ENCODE measurements around the gene MTREX. TPM values are rescaled to one million over a fixed set of nuclear protein-coding genes. Genes with fewer than 3 reads are reported as not detected.

MTREX gene
- total RNA-seq, 1 experiment from 2014 or later: 130 TPM

DNA sequence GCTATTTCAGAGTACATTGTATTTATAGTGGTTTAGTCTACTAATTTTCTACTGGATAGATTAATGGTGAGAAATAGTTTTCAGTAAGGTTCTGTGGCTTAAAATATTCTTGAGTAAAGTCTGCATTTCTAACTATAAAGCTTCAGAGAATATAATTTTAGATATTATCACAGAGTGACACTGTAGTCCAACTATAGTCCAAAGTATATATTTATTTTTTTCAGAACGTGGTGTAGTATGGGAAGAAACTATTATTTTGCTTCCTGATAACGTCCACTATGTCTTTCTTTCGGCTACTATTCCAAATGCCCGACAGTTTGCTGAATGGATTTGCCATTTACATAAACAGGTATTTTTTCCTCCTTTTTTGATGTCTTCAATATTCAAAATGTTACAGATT is 35.3 kb downstream of the MTREX start:
- Histone ChIP-seq H3K4me1 (no peaks in the 10 kb centered on the region), H3K36me3 (peaks cover 68% of the 10 kb centered on the region), H3K27me3 (no peaks in the 10 kb centered on the region), H3K9me3 (replicated peaks) (no peaks in the 10 kb centered on the region; the same call in 1 of the 2 replicates), H3K4me3 (no peak overlapping the region), H3K27ac (no peak overlapping the region)
- no peak for DNase-seq

DNA sequence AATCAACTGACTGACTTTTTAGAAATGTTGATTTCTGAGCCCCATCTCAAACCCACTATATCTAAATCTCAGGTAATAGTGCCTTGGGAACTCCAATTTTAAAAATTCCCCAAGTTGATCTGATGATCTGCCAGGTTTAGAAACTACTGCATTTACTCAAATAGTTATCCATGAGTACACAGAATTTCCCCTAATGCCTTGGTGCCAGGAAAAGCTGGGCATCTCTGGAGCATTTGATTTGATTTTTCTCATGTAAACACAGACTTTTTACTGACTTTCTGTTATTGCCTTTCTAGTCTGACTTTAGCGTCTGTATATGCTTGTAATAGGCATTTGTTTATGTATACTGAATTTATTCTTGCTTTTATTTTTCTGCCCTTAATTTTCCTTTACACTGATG is 35.8 kb downstream of the MTREX start:
- no peaks in the 10 kb centered on the region; the same call in 1 of the 2 replicates for H3K9me3 ChIP-seq (replicated peaks)
- no peak overlapping the region for H3K27ac ChIP-seq
- no peak overlapping the region for H3K4me3 ChIP-seq
- DNase-seq: no peak
- H3K36me3 ChIP-seq: peaks cover 73% of the 10 kb centered on the region
- no peaks in the 10 kb centered on the region for H3K27me3 ChIP-seq
- no peaks in the 10 kb centered on the region for H3K4me1 ChIP-seq

- Histone ChIP-seq H3K36me3 (peaks cover 72% of the 10 kb centered on the region), H3K4me3 (no peak overlapping the region), H3K27ac (no peak overlapping the region), H3K27me3 (no peaks in the 10 kb centered on the region), H3K4me1 (no peaks in the 10 kb centered on the region), H3K9me3 (replicated peaks) (no peaks in the 10 kb centered on the region; the same call in 1 of the 2 replicates)
- peak; percentile 40 to 70 for DNase-seq
Measured at GRCh38 chr5:55344392-55344992, 36.7 kb downstream of the MTREX start.

- no peaks in the 10 kb centered on the region for H3K27me3 ChIP-seq
- no peaks in the 10 kb centered on the region; the same call in 1 of the 2 replicates for H3K9me3 ChIP-seq (replicated peaks)
- no peak overlapping the region for H3K4me3 ChIP-seq
- no peak for DNase-seq
- no peak overlapping the region for H3K27ac ChIP-seq
- H3K36me3 ChIP-seq: peaks cover 72% of the 10 kb centered on the region
- H3K4me1 ChIP-seq: no peaks in the 10 kb centered on the region
Measured at GRCh38 chr5:55345327-55345726, 37.5 kb downstream of the MTREX start.

- Histone ChIP-seq H3K9me3 (replicated peaks) (no peaks in the 10 kb centered on the region; the same call in 1 of the 2 replicates), H3K36me3 (peaks cover 81% of the 10 kb centered on the region), H3K4me3 (no peak overlapping the region), H3K27me3 (no peaks in the 10 kb centered on the region), H3K27ac (no peak overlapping the region), H3K4me1 (no peaks in the 10 kb centered on the region)
- no peak for DNase-seq
Measured at GRCh38 chr5:55347786-55348185, 40.0 kb downstream of the MTREX start.

- Histone ChIP-seq H3K9me3 (replicated peaks) (no peaks in the 10 kb centered on the region; the same call in 1 of the 2 replicates), H3K4me3 (no peak overlapping the region), H3K36me3 (peaks cover 79% of the 10 kb centered on the region), H3K27me3 (no peaks in the 10 kb centered on the region), H3K4me1 (no peaks in the 10 kb centered on the region), H3K27ac (no peak overlapping the region)
- no peak for DNase-seq
Measured at GRCh38 chr5:55350754-55351153, 43.0 kb downstream of the MTREX start.

DNA sequence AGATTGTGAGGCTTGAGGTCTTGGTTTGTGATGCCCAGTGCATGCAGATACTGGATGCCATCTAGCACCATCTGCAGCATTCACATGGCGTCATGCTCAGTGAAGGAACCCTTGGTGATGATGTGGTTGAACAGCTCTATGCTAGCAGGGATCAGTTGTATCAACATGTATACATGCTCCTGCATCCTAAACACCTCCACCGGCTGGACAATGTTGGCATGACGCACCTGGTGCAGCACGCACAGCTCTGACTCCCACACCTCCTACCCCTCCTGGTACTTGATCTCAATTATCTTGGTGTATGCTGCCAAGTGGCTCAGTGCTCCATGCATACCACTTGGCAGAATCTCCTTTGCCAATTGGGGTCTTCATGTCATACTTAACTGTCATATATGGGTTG is 49.1 kb downstream of the MTREX start:
- no peak overlapping the region for H3K27ac ChIP-seq
- no peaks in the 10 kb centered on the region for H3K9me3 ChIP-seq (replicated peaks)
- no peak overlapping the region for H3K4me3 ChIP-seq
- no peaks in the 10 kb centered on the region for H3K4me1 ChIP-seq
- no peaks in the 10 kb centered on the region for H3K27me3 ChIP-seq
- H3K36me3 ChIP-seq: peaks cover 61% of the 10 kb centered on the region
- DNase-seq: no peak

DNA sequence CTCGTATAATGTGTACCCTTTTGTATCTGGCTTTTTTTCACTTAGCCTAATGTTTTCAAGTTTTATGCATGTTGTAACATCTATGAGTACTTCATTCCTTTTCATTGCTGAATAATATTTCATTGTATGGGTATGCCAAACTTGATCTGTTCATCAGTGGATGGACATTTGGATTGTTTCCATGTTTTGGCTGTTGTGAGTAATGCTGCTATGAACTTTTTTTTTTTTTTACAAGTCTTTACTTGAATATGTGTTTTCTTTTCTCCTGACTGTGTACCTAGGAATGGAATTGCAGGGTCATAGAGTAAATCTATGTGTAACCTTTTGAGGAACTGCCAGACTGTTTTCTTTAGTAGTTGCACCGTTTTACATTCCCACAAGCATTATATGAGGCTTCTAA is 52.4 kb downstream of the MTREX start:
- Histone ChIP-seq H3K4me1 (peaks cover 8% of the 10 kb centered on the region), H3K27me3 (no peaks in the 10 kb centered on the region), H3K9me3 (replicated peaks) (no peaks in the 10 kb centered on the region), H3K4me3 (no peak overlapping the region), H3K27ac (no peak overlapping the region), H3K36me3 (peaks cover 33% of the 10 kb centered on the region)
- DNase-seq: no peak

- peaks cover 23% of the 10 kb centered on the region for H3K36me3 ChIP-seq
- DNase-seq: peak in 1 of 2 experiments; percentile 10
Measured at GRCh38 chr5:55363856-55364255, 56.1 kb downstream of the MTREX start.

DNA sequence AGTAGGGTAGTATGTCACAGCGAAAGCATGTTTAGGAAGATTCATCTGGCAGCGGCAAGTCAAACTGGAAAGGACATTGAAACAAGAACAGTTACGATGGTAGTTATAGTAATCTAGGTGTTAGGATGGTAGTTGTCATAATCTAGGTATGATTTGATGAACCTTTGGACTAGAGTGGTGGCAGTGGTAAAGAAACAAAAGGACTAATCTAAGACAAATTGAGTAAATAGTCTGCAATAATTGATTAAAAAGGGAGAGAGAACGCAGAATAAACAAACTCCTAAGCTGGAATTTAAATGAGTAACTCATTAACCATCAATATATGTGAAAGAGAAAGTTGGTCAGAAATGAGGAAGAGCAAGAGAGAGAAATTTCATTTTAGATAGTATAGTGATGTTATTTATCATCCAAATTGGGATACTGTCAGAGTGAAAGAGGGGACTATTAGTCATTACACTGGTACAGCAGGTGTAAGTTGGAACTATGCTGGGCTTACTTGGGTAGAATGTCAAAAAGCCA is 56.8 kb downstream of the MTREX start:
- peaks cover 8% of the 10 kb centered on the region for H3K4me1 ChIP-seq
- H3K9me3 ChIP-seq (replicated peaks): no peaks in the 10 kb centered on the region
- no peak for DNase-seq
- H3K27ac ChIP-seq: no peak overlapping the region
- H3K27me3 ChIP-seq: no peaks in the 10 kb centered on the region
- H3K36me3 ChIP-seq: peaks cover 22% of the 10 kb centered on the region
- no peak overlapping the region for H3K4me3 ChIP-seq

More at GRCh38 chr5:55363856-55364255, 56.1 kb downstream of the MTREX start:
- H3K4me1 ChIP-seq: peaks cover 8% of the 10 kb centered on the region
- no peak overlapping the region for H3K27ac ChIP-seq
- H3K27me3 ChIP-seq: no peaks in the 10 kb centered on the region
- no peak overlapping the region for H3K4me3 ChIP-seq
- H3K9me3 ChIP-seq (replicated peaks): no peaks in the 10 kb centered on the region

DNA sequence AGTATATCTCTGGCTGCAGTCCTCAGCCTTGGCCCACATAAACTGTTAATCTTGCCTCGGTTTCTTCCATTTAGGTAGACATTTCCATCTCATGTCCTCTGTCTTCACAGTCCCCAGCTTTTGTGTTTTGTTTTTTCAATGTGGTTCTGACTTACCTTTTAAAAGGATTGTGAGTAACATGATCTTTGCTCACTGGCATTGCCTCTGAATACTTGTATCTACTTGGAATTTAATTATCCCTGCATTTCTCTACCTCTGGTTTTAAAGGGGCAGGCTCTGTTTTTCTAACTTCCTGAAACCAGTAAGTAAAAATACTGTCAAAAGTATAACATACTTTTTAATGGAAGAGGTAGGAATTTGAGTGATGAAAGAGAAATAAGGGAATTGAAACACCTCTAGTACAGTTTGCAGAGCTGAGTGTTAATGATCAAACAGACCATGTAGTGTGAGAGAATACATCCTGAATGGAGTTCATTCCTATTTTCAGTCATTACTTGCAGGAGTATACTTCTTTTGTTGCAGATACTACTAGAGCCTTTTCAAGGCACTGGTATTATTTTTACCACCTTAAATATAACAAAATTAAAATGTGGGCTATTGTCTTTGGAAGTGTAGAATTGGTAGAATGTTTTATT is 62.6 kb downstream of the MTREX start:
- Histone ChIP-seq H3K9me3 (replicated peaks) (no peaks in the 10 kb centered on the region; the same call in 1 of the 2 replicates), H3K4me1 (no peaks in the 10 kb centered on the region), H3K27me3 (no peaks in the 10 kb centered on the region), H3K4me3 (no peak overlapping the region), H3K36me3 (peaks cover 57% of the 10 kb centered on the region), H3K27ac (no peak overlapping the region)
- no peak for DNase-seq

DNA sequence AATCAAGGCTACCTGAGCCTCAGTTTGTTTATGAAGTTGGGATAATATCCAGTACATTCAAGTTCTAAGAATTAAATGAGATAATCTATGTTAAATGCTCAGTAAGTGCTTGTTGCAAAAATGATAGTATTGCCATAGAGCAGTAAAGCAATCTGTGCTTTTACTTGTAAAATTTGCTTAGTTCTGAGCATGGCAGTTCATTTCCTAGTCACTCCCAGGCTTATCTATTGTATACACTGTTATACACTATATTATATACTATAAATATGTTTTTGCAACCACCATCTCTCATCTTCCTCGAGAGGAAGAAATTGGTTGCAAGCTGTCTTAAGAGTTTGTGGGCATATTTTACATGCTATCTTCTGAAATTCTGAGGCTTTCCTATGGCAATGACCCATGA is 63.4 kb downstream of the MTREX start:
- Histone ChIP-seq H3K4me3 (no peak overlapping the region), H3K9me3 (replicated peaks) (no peaks in the 10 kb centered on the region; the same call in 1 of the 2 replicates), H3K27me3 (no peaks in the 10 kb centered on the region), H3K4me1 (no peaks in the 10 kb centered on the region), H3K27ac (no peak overlapping the region), H3K36me3 (peaks cover 58% of the 10 kb centered on the region)
- DNase-seq: no peak

- Histone ChIP-seq H3K27ac (no peak overlapping the region), H3K9me3 (replicated peaks) (no peaks in the 10 kb centered on the region; the same call in 1 of the 2 replicates), H3K27me3 (no peaks in the 10 kb centered on the region), H3K4me3 (no peak overlapping the region), H3K36me3 (peaks cover 58% of the 10 kb centered on the region), H3K4me1 (no peaks in the 10 kb centered on the region)
- DNase-seq: no peak
Measured at GRCh38 chr5:55372130-55372925, 64.5 kb downstream of the MTREX start.

GRCh38 chr5:55377810-55378209 is 70.0 kb downstream of the MTREX start:
- peaks cover 7% of the 10 kb centered on the region; the same call in 1 of the 2 replicates for H3K9me3 ChIP-seq (replicated peaks)
- H3K4me3 ChIP-seq: no peak overlapping the region
- DNase-seq: no peak
- H3K27ac ChIP-seq: no peak overlapping the region
- H3K27me3 ChIP-seq: no peaks in the 10 kb centered on the region
- peaks cover 66% of the 10 kb centered on the region for H3K36me3 ChIP-seq
- no peaks in the 10 kb centered on the region for H3K4me1 ChIP-seq

DNA sequence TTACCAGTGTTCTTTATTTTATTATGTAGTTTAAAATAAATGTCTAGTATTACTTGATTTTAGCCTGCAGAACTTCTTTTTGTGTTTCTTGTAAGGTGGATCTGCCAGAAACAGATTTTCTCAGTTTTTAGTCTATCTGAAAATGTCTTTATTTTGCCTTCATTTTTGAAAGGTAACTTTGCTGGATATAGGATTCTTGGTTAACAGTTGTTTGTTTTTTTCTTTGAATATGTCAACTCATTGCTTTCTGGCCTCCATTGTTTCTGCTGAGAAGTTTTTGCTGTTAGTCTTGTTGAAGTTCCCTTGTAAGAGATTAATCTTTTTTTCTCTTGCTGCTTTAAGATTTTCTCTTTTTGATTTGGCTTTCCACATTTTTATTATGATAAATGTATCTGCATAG is 75.5 kb downstream of the MTREX start:
- H3K27me3 ChIP-seq: no peaks in the 10 kb centered on the region
- H3K4me1 ChIP-seq: no peaks in the 10 kb centered on the region
- peaks cover 14% of the 10 kb centered on the region for H3K9me3 ChIP-seq (replicated peaks)
- peaks cover 71% of the 10 kb centered on the region for H3K36me3 ChIP-seq
- H3K4me3 ChIP-seq: no peak overlapping the region
- DNase-seq: no peak
- no peak overlapping the region for H3K27ac ChIP-seq

All from SJCRH30 (cell line).